Measurements from ENCODE around the gene APH1B. TPM values are rescaled to one million over a fixed set of nuclear protein-coding genes. Genes with fewer than 3 reads are reported as not detected.
A peak's percentile ranks its signal among the peaks of the same experiment; 100 is the strongest.

Gene APH1B
- total RNA-seq, 1 donor from 2014 or later = 12.7 TPM

GRCh38 chr15:63254991-63255390 lies 22.4 kb upstream of the APH1B start:
- DNase-seq = no peak

- DNase-seq = peak; percentile 21
Measured at GRCh38 chr15:63255489-63255990, 21.9 kb upstream of the APH1B start.

GRCh38 chr15:63256433-63257274 lies 20.8 kb upstream of the APH1B start:
- DNase-seq = peak; percentile 61

- DNase-seq = no peak
Measured at GRCh38 chr15:63258658-63259057, 18.7 kb upstream of the APH1B start.

GRCh38 chr15:63260791-63261190 lies 16.6 kb upstream of the APH1B start:
- DNase-seq = no peak

- DNase-seq = no peak
Measured at GRCh38 chr15:63261311-63261710, 16.1 kb upstream of the APH1B start.

- DNase-seq = no peak
Measured at GRCh38 chr15:63263519-63263918, 13.9 kb upstream of the APH1B start.

- DNase-seq = peak; percentile 88
Measured at GRCh38 chr15:63264688-63265293, 12.6 kb upstream of the APH1B start.

GRCh38 chr15:63274427-63274826 lies 3.0 kb upstream of the APH1B start:
- no peak for DNase-seq

- DNase-seq = no peak
Measured at GRCh38 chr15:63276342-63277037, 915 bp upstream of the APH1B start.

GRCh38 chr15:63277893-63278456 lies 570 bp downstream of the APH1B start:
- DNase-seq = peak; percentile 20

- no peak for DNase-seq
Measured at GRCh38 chr15:63283126-63283525, 5.7 kb downstream of the APH1B start.

- no peak for DNase-seq
Measured at GRCh38 chr15:63284335-63284734, 6.9 kb downstream of the APH1B start.

- no peak for DNase-seq
Measured at GRCh38 chr15:63287109-63287508, 9.7 kb downstream of the APH1B start.

- no peak for DNase-seq
Measured at GRCh38 chr15:63288342-63288741, 10.9 kb downstream of the APH1B start.

- peak; percentile 84 for DNase-seq
Measured at GRCh38 chr15:63288778-63289378, 11.5 kb downstream of the APH1B start.

GRCh38 chr15:63291507-63291906 lies 14.1 kb downstream of the APH1B start:
- DNase-seq = no peak

- no peak for DNase-seq
Measured at GRCh38 chr15:63292241-63292640, 14.8 kb downstream of the APH1B start.

- no peak for DNase-seq
Measured at GRCh38 chr15:63292771-63293170, 15.4 kb downstream of the APH1B start.

- no peak for DNase-seq
Measured at GRCh38 chr15:63294359-63294758, 17.0 kb downstream of the APH1B start.

GRCh38 chr15:63295341-63295740 lies 17.9 kb downstream of the APH1B start:
- DNase-seq = no peak

- no peak for DNase-seq
Measured at GRCh38 chr15:63296195-63296594, 18.8 kb downstream of the APH1B start.
